GM19193 (cell line): Measurements from ENCODE around the gene GOLGA7B.

Experiments used
- POLR2A ChIP-seq: IDR thresholded peaks from 4 replicates; pipeline ENCODE4 v1.6.1; 2011; ENCODE audit not compliant: insufficient read depth, insufficient read length; ENCODE audit errors: extremely low read depth

Gene GOLGA7B

DNA sequence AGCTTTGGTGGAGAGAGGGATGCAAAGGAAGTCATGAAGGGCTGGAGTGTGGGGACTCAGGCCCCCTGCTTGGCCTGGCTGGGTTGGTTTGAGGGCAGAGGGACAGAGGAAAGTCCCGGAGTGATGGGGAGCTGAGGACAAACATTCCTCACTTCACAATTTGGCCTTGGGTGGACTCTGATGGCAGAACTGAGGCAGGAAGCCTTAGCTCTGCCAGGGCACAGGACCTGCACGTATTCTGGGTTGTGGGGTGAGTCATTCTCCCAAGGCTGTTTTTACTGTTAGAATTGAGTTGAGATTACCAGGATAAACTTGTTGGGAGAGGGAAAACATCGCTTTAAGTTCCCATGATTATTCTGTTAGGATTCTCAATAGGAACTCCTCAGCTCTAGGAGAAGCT, 2.6 kb downstream of the GOLGA7B start:
- TF ChIP-seq POLR2A = no peak

- no peak for TF ChIP-seq POLR2A
These were observed 3.3 kb downstream of the GOLGA7B start for GRCh38 chr10:97852840-97853405.

DNA sequence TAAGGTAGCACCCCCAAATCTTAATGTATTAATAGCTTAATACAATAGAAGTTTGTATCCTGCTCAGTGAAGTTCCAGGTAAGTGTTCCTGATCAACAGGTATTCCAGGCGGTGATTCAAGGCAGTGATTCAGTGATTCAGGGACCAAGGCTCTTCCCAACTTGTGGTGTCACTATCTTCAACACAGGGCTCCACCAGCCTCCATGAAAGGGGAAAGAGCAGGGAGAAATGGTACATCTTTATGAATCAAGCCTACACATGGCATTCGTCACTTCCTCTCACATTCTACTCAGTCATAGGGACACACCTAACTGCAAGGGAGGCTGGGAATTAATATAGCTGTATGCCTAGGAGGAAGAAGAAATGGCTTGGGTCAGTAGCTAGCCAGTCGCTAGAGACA, 5.1 kb downstream of the GOLGA7B start:
- no peak for TF ChIP-seq POLR2A

- TF ChIP-seq POLR2A = no peak
These were observed 8.4 kb downstream of the GOLGA7B start for GRCh38 chr10:97858001-97858439.

DNA sequence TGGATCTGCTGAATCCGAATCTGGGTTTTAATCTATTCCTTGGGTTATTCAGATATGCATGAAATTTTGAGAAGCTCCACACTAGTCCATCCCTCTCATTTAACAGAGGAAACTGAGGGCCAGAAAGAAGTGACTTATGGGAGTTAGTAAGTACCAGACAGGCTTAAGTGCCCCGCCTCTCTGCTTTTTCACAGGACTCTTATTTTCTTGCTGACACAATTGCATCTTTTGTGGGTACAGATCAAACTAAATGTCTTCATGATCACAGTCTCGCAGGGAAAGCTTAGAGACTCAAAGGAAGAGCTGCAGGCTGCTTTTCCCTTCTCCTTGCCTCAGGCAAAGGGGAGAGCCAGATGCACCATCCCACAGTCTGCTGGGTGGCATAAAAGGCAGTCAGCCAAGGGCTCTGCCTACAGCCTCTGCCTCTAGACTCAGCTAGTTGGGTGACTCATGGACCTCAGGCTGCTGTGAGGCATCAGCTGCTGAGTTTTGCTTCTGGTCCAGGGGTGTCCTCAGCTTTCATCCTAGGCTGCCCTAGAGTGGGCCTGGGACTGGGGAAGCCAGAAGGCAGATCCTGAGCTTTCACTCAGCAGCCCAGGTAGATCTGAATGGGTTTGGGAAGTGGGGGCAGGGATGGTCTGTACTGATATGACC, 11.6 kb downstream of the GOLGA7B start:
- no peak for TF ChIP-seq POLR2A

DNA sequence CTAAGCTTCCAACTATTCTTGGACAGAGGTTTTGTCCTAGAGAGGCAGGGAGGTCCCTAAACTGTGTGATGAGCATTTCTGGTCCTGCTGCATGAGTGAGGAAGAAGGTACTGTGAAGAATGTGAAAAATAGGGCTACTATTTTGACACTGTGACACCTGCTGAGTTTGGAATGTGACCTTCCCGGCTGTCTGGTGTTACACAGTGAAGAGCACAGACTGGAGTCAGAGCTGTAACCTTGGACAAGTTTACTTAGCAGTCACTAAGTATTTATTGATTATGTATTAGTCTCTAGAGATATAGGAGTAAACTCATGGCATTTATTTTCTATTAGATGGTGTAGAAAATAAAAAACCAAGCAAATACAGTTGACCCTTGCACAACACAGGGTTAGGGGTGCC, 12.3 kb downstream of the GOLGA7B start:
- TF ChIP-seq POLR2A = no peak

DNA sequence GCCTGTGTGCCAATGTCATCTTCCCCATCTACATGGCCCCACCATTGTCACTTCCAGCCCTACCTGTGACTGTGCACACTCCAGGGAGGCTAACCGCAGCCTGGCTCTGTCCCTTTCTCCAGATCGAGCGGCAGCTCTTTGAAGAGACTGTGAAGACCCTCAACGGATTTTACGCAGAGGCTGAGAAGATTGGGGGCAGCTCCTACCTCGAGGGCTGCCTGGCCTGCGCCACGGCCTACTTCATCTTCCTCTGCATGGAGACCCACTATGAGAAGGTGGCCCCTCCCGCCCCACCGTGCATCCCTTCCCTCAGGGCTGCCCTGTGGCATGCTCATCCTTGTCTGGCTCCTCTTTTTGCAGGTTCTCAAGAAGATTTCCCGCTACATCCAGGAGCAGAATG, 14.2 kb downstream of the GOLGA7B start:
- TF ChIP-seq POLR2A = no peak

GRCh38 chr10:97865488-97865887, 15.8 kb downstream of the GOLGA7B start:
- TF ChIP-seq POLR2A = no peak

GRCh38 chr10:97866524-97867219, 17.0 kb downstream of the GOLGA7B start:
- TF ChIP-seq POLR2A = no peak

DNA sequence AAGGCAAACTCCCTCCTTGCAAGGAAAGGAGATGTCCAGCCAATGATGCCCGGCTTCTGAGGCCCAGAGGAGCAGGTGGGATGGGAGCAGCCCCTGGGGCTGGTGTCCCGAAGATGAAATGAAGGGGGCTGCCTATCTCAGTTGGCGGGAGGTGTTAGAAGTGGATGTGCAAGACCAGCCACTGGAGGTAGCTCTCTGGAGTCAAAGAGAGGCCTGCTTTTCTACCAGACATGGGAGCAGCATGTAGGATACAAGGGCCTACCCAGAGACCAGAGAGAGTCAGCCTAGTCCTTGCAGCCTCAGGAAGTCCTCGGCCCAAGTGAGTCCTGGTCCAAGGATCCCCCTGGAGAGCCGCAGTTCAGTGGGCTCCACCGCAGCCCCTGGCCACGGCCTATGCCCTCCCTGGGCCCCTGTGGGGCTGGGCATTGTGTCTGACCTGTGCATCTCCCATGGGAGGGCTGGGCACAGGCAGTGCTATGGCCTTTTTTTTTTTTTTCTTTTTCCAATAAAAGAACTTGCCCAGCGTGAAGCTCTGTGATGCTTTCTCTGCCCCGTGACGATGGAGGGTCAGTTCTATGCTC, 17.7 kb downstream of the GOLGA7B start:
- TF ChIP-seq POLR2A = no peak

DNA sequence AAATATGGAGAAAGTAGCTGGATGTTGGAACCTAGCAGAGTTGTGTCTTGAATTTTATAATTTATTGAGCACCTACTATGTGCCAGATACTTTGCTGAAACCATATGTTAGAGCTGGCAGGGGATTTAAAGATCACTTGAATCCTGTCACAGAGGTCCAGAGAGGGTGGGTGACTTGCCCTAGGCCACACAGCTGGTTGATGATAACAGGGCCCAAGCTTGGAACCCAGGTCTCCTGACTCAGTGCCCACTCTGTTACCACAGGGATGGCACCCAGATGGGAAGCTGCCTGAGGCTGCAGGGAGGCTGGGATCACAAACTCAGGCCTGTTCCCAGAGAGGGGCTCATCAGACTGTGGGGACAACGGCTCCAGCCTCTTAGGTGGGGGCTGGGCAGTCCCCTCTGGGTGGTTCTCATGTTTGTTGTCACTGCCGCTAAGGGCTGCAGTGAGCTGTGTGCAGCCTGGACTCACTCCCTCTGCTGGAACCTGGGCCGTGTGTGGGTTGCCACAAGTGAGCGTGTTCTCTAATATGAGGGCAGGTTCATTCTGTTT, 18.6 kb downstream of the GOLGA7B start:
- TF ChIP-seq POLR2A = no peak

DNA sequence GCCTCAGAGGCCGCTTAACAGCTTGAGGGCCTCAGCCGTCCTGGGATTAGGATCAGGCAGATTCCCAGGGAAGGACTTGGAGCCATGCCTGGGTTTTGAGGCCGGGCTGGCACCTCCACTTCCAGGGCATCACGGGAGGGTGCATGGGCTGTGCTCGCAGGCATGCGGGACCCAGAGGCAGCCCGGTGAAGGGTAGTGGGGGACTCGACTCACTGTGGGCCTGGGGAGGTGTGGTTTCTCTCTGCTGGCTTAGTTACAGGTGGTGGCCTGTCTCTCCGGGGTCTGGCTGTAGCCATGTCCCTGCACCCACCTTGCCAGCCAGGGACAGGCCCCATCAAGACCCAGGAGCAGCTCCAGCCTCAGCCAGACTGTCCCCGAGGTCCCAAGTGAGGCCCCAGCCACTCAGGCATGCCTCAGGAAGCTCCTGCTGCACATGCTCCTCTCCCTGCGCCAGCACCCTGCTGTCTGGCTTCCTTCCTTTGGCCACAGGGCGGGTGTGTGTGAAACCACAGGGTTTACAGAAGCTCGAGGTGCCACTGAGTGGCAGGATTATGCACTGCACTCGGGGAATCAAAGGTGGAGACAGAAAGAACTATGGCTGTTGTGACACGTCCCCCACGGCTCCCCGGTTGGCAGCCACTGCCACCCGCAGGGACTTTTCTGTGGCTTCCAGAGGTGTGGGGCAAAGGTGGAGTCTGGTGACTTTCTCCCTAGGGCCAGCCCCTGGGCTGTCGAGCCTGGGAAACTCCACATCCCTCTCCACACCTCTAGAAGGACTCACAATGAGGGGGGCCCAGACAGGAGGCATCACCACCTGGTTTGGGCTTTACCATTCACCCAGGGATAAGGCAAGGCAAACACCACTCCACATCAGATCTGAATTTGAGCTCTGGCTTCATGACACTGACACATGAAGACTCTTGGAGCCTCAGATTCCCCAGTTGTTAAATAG, 19.7 kb downstream of the GOLGA7B start:
- TF ChIP-seq POLR2A = no peak

DNA sequence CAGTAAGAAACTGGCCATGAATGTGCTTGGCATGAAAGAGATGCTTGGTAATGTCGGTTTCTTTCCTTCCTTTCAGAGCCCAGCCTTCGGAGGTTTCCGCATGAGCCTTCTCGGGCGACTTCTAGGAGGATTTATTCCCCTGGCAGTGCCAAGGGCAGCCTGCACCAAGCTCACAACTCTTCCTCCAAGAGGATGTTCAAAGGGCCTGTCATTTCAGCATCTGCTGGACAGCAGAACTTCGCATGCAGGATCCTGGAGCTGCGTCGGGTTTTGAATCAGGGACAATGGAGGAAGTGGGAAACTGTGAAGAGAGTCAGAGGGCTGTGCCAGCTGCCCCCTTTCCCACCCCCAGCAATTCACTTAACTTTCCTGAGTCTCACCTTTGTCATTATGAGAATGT, 21.3 kb downstream of the GOLGA7B start:
- no peak for TF ChIP-seq POLR2A

- no peak for TF ChIP-seq POLR2A
These were observed 23.9 kb downstream of the GOLGA7B start for GRCh38 chr10:97873569-97873968.
